HEK293 (cell line): ENCODE data around the gene RHBDD1.

ENCODE experiments used
- CTCF ChIA-PET: fragments of 350-600 bp; formaldehyde crosslinking; extraction: SDS; loops from one replicate; lab custom pipeline; 2021; ENCODE audit warnings: antibody characterized with exemption; lab: Yijun Ruan, JAX
- POLR2A ChIA-PET: fragments of 300-600 bp; formaldehyde crosslinking; extraction: SDS; loops from one replicate; lab custom pipeline; 2020; ENCODE audit warnings: antibody characterized with exemption, inconsistent platforms; lab: Yijun Ruan, JAX
- H3K27ac ChIP-seq: fragments of 200-500 bp; sonication (Bioruptor generic); 2 replicates; pipeline ENCODE4 v1.5.1; 2014; ENCODE audit warnings: low read depth, low read length, control low read depth, inconsistent platforms; ENCODE audit errors: extremely low read depth
- H3K36me3 ChIP-seq, 2 experiments: fragments of 200-500 bp in 1 of 2; sonication (Bioruptor generic) in 1 of 2; 1 replicate in 1 of 2; 2 replicates in 1 of 2; pipeline ENCODE4 v1.5.1; 2014 to 2017; ENCODE audit warnings: inconsistent platforms in 2 of 2, low read length in 2 of 2; ENCODE audit not compliant: control insufficient read depth in 2 of 2, insufficient read depth in 1 of 2
- H3K4me1 ChIP-seq: fragments of 200-500 bp; sonication (Bioruptor generic); 2 replicates; pipeline ENCODE4 v1.5.1; 2014; ENCODE audit warnings: mild to moderate bottlenecking, low read length, inconsistent platforms; ENCODE audit not compliant: control insufficient read depth, insufficient read depth
- H3K4me3 ChIP-seq: 2 replicates; pipeline ENCODE4 v1.5.1; 2011; ENCODE audit warnings: low read depth, mild to moderate bottlenecking, control low read depth, low read length, moderate library complexity
- H3K9me3 ChIP-seq: fragments of 200-500 bp; sonication (Bioruptor generic); 2 replicates; pipeline ENCODE4 v1.5.1; 2014; ENCODE audit warnings: low read depth, low read length, inconsistent platforms; ENCODE audit not compliant: control insufficient read depth, insufficient read depth
- AEBP2 ChIP-seq: fragments of 450-650 bp; formaldehyde crosslinking; IDR thresholded peaks from 2 replicates; pipeline ENCODE4 v1.5.1; 2016; ENCODE audit warnings: missing biosample characterization, missing genetic modification characterization, borderline replicate concordance
- GLIS1 ChIP-seq: fragments of 450-650 bp; formaldehyde crosslinking; IDR thresholded peaks from 2 replicates; pipeline ENCODE4 v1.5.1; 2016; ENCODE audit warnings: missing biosample characterization, missing genetic modification characterization
- GLIS2 ChIP-seq: fragments of 450-650 bp; formaldehyde crosslinking; IDR thresholded peaks from 2 replicates; pipeline ENCODE4 v1.5.1; 2016; ENCODE audit warnings: missing biosample characterization, missing genetic modification characterization
- MEIS1 ChIP-seq: sonication (generic); formaldehyde crosslinking; IDR thresholded peaks from 2 replicates; pipeline ENCODE4 v1.8.1; 2022; ENCODE audit warnings: missing genetic modification reagents, mild to moderate bottlenecking, borderline replicate concordance
- OVOL3 ChIP-seq: fragments of 450-650 bp; formaldehyde crosslinking; IDR thresholded peaks from 2 replicates; pipeline ENCODE4 v1.5.1; 2016; ENCODE audit warnings: missing biosample characterization, missing genetic modification characterization
- PBX3 ChIP-seq: sonication (generic); formaldehyde crosslinking; IDR thresholded peaks from 2 replicates; pipeline ENCODE4 v1.8.1; 2022; ENCODE audit warnings: mild to moderate bottlenecking, moderate library complexity, missing genetic modification reagents
- SCRT1 ChIP-seq: fragments of 450-650 bp; formaldehyde crosslinking; IDR thresholded peaks from 2 replicates; pipeline ENCODE4 v1.5.1; 2016; ENCODE audit warnings: missing biosample characterization, missing genetic modification characterization, borderline replicate concordance
- WT1 ChIP-seq: fragments of 450-650 bp; formaldehyde crosslinking; IDR thresholded peaks from 2 replicates; pipeline ENCODE4 v1.5.1; 2016; ENCODE audit warnings: missing biosample characterization, missing genetic modification characterization
- YY2 ChIP-seq: fragments of 450-650 bp; formaldehyde crosslinking; IDR thresholded peaks from 2 replicates; pipeline ENCODE4 v1.5.1; 2016; ENCODE audit warnings: missing biosample characterization, missing genetic modification characterization
- ZBTB8A ChIP-seq: fragments of 450-650 bp; formaldehyde crosslinking; IDR thresholded peaks from 2 replicates; pipeline ENCODE4 v1.5.1; 2016; ENCODE audit warnings: missing biosample characterization, missing genetic modification characterization
- ZFHX2 ChIP-seq: fragments of 450-650 bp; formaldehyde crosslinking; conservative IDR thresholded peaks from 2 replicates; pipeline ENCODE4 v1.5.1; 2016; ENCODE audit warnings: missing biosample characterization, missing genetic modification characterization
- ZIC2 ChIP-seq: fragments of 450-650 bp; formaldehyde crosslinking; IDR thresholded peaks from 2 replicates; pipeline ENCODE4 v1.5.1; 2016; ENCODE audit warnings: missing biosample characterization, missing genetic modification characterization
- ZNF155 ChIP-seq: fragments of 450-650 bp; formaldehyde crosslinking; IDR thresholded peaks from 2 replicates; pipeline ENCODE4 v1.5.1; 2016; ENCODE audit warnings: missing biosample characterization, missing genetic modification characterization
- ZNF175 ChIP-seq: fragments of 450-650 bp; formaldehyde crosslinking; IDR thresholded peaks from 2 replicates; pipeline ENCODE4 v1.5.1; 2016; ENCODE audit warnings: missing biosample characterization, missing genetic modification characterization
- ZNF202 ChIP-seq: fragments of 450-650 bp; formaldehyde crosslinking; IDR thresholded peaks from 2 replicates; pipeline ENCODE4 v1.5.1; 2016; ENCODE audit warnings: missing biosample characterization, missing genetic modification characterization, borderline replicate concordance
- ZNF266 ChIP-seq: fragments of 450-650 bp; formaldehyde crosslinking; IDR thresholded peaks from 2 replicates; pipeline ENCODE4 v1.5.1; 2016; ENCODE audit warnings: missing biosample characterization, missing genetic modification characterization, low read depth
- ZNF37A ChIP-seq: fragments of 450-650 bp; IDR thresholded peaks from 2 replicates; pipeline ENCODE4 v1.5.1; 2018; ENCODE audit warnings: missing biosample characterization, missing genetic modification characterization
- ZNF416 ChIP-seq: fragments of 450-650 bp; formaldehyde crosslinking; IDR thresholded peaks from 2 replicates; pipeline ENCODE4 v1.5.1; 2016; ENCODE audit warnings: missing biosample characterization, missing genetic modification characterization
- ZNF449 ChIP-seq: fragments of 450-650 bp; formaldehyde crosslinking; IDR thresholded peaks from 2 replicates; pipeline ENCODE4 v1.5.1; 2017; ENCODE audit warnings: missing biosample characterization, mild to moderate bottlenecking, missing genetic modification characterization, moderate library complexity
- ZNF501 ChIP-seq: fragments of 450-650 bp; formaldehyde crosslinking; IDR thresholded peaks from 2 replicates; pipeline ENCODE4 v1.5.1; 2016; ENCODE audit warnings: missing biosample characterization, missing genetic modification characterization
- ZNF544 ChIP-seq: fragments of 450-650 bp; formaldehyde crosslinking; IDR thresholded peaks from 2 replicates; pipeline ENCODE4 v1.5.0; 2017; ENCODE audit warnings: missing biosample characterization, missing genetic modification characterization
- ZNF585B ChIP-seq: fragments of 450-650 bp; formaldehyde crosslinking; IDR thresholded peaks from 2 replicates; pipeline ENCODE4 v1.5.1; 2016; ENCODE audit warnings: missing biosample characterization, missing genetic modification characterization
- ZNF660 ChIP-seq: fragments of 450-650 bp; IDR thresholded peaks from 2 replicates; pipeline ENCODE4 v1.5.1; 2018; ENCODE audit warnings: missing biosample characterization, mild to moderate bottlenecking, missing genetic modification characterization
- ZXDB ChIP-seq: fragments of 450-650 bp; formaldehyde crosslinking; IDR thresholded peaks from 2 replicates; pipeline ENCODE4 v1.5.1; 2016; ENCODE audit warnings: missing biosample characterization, missing genetic modification characterization
- TF ChIP-seq, protein P1 (sequence below): fragments of 450-650 bp; formaldehyde crosslinking; conservative IDR thresholded peaks from 2 replicates; pipeline ENCODE4 v1.5.1; 2016; ENCODE audit warnings: low read depth, missing biosample characterization, missing genetic modification characterization

The RHBDD1 gene

DNA sequence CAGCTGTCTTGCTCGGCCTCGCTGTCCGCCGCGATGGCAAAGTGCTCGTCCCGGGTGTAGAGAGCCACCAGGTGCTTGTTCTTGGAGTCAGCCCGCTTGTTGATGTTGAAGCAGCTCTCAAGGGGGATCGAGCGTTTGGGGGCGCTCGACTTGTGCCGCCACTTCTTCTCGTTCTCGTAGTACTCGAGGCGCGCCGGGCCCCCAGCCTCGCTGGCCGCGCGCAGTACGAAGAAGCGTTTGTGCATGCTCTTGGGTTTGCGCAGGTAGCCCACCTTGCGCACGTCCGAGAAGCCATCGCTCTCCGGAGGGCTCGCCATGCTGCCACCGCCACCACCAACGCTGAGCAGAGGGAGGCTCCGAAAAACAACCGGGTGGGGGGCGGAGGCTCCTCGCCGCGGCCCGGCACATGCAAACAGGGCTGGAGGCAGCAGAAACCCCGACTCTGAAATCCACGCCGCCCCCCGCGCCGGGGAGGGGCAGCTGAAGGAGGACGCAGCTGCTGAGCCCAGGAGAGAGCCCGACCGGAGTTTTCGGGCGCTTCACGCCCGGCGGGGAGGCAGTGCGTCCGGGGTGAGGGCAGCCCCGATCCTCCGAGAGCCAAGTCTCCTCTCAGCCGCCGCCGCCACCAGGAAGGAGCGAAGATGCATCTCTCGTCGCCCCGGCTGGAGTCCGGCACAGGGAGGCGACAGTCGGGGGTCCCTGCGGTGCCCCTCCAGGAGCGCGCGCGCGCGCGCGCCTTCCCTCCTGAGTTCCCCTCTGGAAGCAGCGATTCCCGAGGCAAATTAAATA is 37.2 kb upstream of the RHBDD1 start:
- ChIA-PET POLR2A (interaction anchor here (0.6 to 2.0 kb wide), 6 partner anchors 111 to 1134 kb away, joined by 3 to 4 read pairs (median 3); no protein-coding TSS in a partner anchor), CTCF (interaction anchor here (0.6 to 1.0 kb wide), 3 partner anchors 41 to 97 kb away, joined by 3 read pairs; no protein-coding TSS in a partner anchor)
- Histone ChIP-seq H3K36me3 (peaks cover 0 to 31% of the 10 kb centered on the region in 2 experiments; a peak in 1 of 3 replicates), H3K9me3 (no peaks in the 10 kb centered on the region), H3K27ac (peak overlapping the region; percentile 97), H3K4me3 (peak overlapping the region; percentile 69), H3K4me1 (peaks cover 7% of the 10 kb centered on the region; the same call in 1 of the 2 replicates)
- TF ChIP-seq ZNF449 (tag by site-specific recombination) = peak; percentile 55
- no peak for TF ChIP-seq ZNF202 (tag by site-specific recombination)
- no peak for TF ChIP-seq OVOL3 (tag by site-specific recombination)
- TF ChIP-seq AEBP2 (tag by site-specific recombination) = no peak
- TF ChIP-seq GLIS1 (tag by site-specific recombination) = no peak; the same call in 1 of the 2 replicates
- peak; percentile 68 for TF ChIP-seq GLIS2 (tag by site-specific recombination)
- TF ChIP-seq ZXDB (tag by site-specific recombination) = no peak
- TF ChIP-seq ZIC2 (tag by site-specific recombination) = peak; percentile 69
- TF ChIP-seq ZNF501 (tag by site-specific recombination) = no peak
- TF ChIP-seq YY2 = no peak
- no peak for TF ChIP-seq MEIS1
- no peak for TF ChIP-seq WT1 (tag by site-specific recombination)
- no peak; the same call in 1 of the 2 replicates for TF ChIP-seq PBX3 (CRISPR knock-in tag)
- peak; percentile 74 for TF ChIP-seq ZBTB8A (tag by site-specific recombination)
- TF ChIP-seq ZNF416 (tag by site-specific recombination) = no peak
- TF ChIP-seq ZNF660 = no peak

DNA sequence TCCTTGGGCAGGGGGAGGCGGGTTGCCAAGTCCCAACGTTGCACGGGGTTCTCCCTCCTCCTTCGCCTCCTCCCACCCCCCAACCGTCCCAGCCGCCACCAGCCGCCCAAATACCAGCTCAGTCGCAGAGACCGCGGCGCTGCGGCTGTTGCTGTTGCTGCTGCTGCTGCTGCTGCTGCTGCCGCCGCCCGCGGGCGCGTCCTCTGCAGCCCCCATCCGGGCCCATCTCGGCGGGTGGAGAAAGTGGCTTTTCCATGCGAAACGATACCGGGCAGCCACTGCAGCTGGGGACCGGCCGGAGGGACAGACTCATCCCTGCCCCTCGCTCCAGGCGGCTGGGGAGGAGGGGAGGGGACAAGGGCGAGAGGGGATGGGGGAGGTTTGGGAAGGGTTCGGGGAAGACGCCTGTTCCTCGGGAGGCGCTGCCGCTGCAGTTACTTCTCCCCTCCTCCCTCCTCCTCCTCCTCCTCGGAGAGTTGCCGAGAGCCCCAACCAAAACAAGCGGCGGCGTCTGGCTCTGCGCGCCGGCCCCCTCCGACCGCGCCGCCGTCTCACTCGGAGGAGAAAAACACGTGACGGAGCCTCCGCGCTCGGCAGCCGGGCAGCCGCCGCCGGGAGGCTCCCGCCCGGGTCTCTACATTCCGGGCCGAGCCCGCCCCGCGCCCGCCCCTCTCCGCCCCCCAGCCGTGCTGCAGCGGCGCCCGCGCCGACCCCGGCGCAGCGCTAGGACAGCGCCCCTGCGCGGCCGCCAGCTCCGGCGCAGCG is 36.5 kb upstream of the RHBDD1 start, which contains the start of gene IRS1:
TSS of gene IRS1 (minus strand) at position 610 of the 765 bp plus-strand sequence. CDS start 1,082 bp downstream, outside the sequence.
- Histone ChIP-seq H3K4me3 (peak within 1 kb of the TSS; percentile 69), H3K4me1 (peaks cover 4% of the 10 kb centered on the region; the same call in 1 of the 2 replicates), H3K9me3 (no peaks in the 10 kb centered on the region), H3K27ac (peak within 1 kb of the TSS; percentile 97), H3K36me3 (peaks cover 0 to 31% of the 10 kb centered on the region in 2 experiments; a peak in 1 of 3 replicates)
- POLR2A ChIA-PET = interaction anchor here (0.6 to 2.0 kb wide), 10 partner anchors 9 to 1134 kb away, joined by 3 to 7 read pairs (median 3); no protein-coding TSS in a partner anchor
- CTCF ChIA-PET = interaction anchor here (0.6 to 1.8 kb wide), 9 partner anchors 42 to 920 kb away, joined by 3 to 9 read pairs (median 3); no protein-coding TSS in a partner anchor
- TF ChIP-seq ZNF155 (tag by site-specific recombination) (no peak), ZNF175 (tag by site-specific recombination) (no peak), ZNF585B (tag by site-specific recombination) (no peak), ZFHX2 (tag by site-specific recombination) (no peak), ZNF37A (tag by site-specific recombination) (no peak), ZNF544 (no peak), ZNF266 (tag by site-specific recombination) (no peak), SCRT1 (peak; percentile 14; the same call in 1 of the 2 replicates)
- TF ChIP-seq, protein P1, sequence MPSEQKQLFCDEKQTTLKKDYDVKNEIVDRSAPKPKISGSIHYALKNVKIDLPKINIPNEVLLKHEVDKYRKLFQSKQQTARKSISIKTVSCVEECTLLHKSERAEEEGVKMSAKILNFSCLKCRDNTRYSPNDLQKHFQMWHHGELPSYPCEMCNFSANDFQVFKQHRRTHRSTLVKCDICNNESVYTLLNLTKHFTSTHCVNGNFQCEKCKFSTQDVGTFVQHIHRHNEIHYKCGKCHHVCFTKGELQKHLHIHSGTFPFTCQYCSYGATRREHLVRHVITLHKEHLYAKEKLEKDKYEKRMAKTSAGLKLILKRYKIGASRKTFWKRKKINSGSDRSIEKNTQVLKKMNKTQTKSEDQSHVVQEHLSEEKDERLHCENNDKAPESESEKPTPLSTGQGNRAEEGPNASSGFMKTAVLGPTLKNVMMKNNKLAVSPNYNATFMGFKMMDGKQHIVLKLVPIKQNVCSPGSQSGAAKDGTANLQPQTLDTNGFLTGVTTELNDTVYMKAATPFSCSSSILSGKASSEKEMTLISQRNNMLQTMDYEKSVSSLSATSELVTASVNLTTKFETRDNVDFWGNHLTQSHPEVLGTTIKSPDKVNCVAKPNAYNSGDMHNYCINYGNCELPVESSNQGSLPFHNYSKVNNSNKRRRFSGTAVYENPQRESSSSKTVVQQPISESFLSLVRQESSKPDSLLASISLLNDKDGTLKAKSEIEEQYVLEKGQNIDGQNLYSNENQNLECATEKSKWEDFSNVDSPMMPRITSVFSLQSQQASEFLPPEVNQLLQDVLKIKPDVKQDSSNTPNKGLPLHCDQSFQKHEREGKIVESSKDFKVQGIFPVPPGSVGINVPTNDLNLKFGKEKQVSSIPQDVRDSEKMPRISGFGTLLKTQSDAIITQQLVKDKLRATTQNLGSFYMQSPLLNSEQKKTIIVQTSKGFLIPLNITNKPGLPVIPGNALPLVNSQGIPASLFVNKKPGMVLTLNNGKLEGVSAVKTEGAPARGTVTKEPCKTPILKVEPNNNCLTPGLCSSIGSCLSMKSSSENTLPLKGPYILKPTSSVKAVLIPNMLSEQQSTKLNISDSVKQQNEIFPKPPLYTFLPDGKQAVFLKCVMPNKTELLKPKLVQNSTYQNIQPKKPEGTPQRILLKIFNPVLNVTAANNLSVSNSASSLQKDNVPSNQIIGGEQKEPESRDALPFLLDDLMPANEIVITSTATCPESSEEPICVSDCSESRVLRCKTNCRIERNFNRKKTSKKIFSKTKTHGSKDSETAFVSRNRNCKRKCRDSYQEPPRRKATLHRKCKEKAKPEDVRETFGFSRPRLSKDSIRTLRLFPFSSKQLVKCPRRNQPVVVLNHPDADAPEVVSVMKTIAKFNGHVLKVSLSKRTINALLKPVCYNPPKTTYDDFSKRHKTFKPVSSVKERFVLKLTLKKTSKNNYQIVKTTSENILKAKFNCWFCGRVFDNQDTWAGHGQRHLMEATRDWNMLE (tag by site-specific recombination) = no peak
